Measurements from ENCODE around the gene SLC37A2.

DNA sequence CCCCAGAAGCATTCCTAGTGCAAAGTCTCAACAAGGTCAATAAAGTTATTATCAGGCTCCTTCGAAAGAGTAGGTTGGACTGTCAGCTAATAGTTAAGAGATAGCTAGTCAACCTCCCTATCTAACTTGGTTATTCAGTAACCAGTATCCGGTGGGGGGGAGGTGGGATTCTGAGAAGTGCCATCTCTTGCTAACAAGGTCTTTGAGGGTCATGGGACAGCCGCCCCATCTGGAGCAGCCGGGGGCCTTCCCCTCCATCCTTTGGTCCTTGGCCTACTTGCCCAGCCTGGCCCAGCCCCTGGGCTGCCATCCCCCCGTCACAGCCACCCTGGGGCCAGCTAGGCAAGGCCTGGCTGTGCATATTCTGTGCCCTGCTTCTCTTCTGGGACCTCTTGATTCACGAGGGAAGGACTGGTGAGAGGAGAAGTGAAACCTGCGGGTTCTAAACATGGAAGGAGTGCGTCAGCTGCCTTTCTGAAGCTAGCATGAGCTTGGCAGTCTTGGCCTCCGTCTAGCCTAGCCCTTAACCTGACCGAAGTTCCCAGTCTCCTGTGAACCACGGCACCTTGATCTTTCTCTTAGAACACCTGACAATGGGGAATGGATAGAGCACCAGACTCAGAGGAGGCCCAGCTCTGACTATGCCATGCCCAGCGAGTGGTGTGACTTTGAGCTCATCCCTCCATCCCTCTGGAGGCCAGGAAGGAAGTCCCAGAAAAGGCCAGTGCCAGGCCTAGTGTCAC is 9.3 kb downstream of the SLC37A2 start:
- TF ChIP-seq, protein P1, sequence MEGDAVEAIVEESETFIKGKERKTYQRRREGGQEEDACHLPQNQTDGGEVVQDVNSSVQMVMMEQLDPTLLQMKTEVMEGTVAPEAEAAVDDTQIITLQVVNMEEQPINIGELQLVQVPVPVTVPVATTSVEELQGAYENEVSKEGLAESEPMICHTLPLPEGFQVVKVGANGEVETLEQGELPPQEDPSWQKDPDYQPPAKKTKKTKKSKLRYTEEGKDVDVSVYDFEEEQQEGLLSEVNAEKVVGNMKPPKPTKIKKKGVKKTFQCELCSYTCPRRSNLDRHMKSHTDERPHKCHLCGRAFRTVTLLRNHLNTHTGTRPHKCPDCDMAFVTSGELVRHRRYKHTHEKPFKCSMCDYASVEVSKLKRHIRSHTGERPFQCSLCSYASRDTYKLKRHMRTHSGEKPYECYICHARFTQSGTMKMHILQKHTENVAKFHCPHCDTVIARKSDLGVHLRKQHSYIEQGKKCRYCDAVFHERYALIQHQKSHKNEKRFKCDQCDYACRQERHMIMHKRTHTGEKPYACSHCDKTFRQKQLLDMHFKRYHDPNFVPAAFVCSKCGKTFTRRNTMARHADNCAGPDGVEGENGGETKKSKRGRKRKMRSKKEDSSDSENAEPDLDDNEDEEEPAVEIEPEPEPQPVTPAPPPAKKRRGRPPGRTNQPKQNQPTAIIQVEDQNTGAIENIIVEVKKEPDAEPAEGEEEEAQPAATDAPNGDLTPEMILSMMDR (IDR thresholded peaks at IDR 0.05; ENCODE audit: low read length) = no peak
- no peak for TF ChIP-seq EZH2 (IDR thresholded peaks at IDR 0.05; ENCODE audit: borderline replicate concordance, low read length)

All from OCI-LY1 (cell line).